ENCODE results near the gene PTPRN2.

The PTPRN2 gene

DNA sequence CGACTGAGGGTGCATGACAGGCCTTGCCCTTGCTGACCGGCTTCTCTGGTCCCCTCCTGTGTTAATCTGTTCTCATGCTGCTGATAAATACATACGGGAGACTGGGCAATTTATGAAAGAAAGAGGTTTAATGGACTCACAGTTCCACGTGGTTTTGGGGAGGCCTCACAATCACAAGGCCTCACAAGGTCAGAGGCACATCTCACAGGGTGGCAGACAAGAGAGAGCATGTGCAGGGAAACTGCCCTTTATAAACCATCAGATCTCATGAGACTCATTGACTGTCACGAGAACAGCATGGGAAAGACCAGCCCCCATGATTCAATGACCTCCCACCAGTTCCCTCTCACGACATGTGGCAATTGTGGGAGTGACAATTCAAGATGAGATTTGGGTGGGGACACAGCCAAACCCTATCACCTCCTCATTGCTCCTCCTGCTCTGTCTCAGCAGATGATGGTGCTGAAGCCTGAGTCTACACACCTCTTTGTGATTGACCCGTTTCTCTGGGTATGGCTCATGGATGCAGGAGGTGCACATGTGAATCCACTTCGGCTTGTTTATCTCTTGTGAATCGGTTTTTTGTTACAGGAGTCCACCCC, 703.1 kb downstream of the PTPRN2 start:
- DNase-seq = no peak

DNA sequence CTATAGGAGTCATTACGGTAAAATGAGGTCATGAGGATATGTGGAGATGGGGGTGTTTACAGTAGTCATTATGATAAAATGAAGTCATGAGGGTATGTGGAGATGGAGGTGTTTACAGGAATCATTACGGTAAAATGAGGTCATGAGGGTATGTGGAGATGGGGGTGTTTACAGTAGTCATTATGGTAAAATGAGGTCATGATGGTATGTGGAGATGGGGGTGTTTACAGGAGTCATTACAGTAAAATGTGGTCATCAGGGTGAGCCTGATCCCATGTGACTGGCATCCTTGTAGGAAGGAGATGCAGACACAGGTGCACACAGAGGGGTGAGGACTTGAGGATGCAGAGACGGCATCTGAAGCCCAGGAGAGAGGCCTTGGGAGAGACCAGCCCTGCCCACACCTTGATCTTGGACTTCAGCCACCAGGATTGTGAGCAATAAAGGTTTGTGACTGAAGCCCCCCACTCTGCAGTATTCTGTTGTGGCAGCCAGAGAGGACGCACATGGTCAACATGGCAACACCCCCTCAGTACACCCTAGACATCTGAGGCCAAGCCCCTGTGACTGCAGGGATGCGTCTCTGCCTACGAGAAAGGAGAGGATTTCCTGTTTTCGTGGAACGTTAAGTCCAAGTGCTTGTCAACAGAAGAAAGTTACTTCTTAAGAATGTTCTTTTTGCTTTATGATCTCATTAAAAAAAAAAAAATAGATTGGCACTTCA, 706.4 kb downstream of the PTPRN2 start:
- DNase-seq = no peak

DNA sequence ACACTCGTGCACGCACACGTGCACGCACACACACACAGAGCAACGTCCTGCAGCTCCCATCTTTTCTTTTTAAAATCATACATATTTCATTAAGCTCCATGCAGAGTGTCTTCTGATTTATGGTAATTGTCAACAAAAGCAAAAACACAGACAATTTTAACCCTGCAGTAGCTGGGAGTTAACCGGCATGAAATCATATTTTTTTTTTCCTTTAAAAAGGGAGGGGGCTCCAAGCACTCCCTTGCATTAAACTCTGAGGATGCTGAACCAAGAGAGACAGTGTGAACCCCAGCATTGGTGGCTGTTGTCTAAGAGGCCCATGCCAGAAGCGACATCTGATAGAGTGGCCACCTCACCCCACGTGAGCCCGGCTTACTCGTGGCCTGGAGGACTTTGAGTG, 708.2 kb downstream of the PTPRN2 start:
- no peak for DNase-seq

DNA sequence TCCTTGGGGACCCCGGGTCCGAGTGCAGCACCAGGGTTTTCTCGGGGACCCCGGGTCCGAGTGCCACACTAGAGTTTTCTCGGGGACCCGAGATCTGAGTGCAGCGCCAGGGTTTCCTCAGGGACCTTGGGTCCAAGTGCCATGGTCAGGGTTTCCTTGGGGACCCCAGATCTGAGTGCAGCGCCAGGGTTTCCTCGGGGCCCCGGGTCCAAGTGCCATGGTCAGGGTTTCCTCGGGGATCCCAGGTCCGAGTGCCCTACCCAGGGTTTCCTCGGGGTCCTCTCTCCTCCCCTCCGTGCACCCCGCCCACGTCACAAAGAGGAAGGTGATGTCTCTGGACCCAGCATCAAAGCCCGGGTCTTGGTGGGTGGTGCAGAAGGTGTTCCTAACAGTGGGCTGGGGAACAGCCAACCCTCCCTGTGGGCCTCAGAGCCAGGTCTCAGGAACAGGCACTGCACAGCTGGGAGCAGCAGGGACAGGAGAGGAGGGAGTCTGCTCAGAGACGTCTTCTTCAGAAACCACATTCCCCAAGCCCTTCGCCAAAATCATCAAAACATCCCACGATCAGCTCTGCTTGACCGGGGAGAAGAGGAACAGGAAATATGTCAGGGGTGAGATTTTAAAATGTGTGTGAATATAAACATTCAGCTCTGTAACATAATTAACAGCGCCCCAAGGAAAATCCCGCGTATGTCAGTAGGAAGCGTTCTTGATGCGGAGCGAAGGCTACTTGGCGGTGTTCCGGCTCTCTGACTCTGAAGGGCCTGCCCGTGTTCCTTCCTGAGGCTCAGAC, 710.1 kb downstream of the PTPRN2 start:
- no peak for DNase-seq

DNA sequence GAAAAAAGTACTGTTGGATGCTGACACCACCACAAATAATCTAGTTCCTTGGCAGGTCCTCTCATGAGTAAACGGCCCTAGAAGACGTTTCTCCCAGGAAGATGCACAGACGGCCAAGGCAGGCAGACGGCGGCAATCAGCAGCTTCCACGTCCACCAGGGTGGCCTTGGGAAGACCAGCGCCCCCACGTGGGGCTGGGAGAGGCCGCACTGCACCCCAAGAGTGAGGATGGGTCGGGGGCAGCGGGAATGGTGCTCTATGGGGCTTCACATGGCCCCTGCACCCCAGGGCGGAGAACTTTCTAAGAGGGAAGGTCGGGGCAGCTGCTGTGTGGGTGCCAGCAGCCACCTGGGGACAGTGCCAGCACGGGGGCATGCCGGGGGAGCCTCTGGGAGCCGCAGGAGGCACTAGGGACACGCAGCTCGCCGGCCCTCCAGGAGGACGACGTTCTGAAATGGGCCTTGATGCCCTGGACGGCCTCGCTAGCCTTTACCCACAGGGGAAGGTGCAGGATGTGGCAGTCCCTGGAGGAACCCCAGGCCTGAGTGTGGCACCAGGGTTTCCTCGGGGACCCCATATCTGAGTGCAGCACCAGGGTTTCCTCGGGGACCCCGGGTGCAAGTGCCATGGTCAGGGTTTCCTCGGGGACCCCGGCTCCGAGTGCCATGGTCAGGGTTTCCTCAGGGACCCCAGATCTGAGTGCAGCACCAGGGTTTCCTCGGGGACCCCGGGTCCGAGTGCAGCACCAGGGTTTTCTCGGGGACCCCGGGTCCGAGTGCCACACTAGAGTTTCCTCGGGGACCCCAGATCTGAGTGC, 710.9 kb downstream of the PTPRN2 start:
- DNase-seq = no peak

DNA sequence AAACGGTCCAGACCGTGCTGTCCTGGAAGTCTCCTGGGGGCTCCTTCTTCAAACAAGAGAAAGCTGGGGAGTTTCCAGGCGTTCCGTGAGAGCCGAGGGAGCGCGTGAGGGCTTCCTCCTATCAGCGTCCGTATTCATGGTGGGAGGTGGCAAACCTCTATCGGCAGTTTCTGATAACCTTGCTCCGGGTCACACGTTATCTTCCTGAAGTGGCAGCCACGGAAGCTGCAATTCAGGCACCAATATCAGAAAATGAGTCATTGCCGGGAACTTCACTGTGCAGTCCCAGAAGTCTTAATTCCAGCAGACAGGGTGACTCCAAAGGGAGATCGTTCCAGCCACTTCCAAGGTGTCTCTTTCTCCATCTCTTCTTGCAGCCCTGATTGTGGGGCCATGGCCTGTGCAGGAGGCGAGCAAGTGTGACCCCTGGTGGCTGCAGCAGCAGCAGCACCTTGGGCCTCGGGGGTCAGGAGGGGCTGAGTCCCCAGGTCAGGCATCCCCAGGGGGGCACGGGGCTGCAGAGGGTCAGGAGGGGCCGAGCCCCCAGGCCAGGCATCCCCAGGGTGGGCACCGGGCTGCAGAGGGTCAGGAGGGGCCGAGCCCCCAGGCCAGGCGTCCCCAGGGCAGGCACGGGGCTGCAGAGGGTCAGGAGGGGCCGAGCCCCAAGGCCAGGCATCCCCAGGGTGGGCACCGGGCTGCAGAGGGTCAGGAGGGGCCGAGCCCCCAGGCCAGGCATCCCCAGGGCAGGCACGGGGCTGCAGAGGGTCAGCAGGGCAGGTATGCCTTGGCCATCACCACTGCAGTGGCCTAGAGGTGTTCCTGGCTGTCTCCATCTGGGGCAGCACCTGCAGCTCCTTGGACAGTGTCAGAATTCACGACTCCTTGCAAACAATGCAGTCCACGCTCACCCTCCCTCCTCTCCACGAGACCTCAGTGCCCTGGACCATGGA, 712.1 kb downstream of the PTPRN2 start:
- peak; percentile 37 for DNase-seq

DNA sequence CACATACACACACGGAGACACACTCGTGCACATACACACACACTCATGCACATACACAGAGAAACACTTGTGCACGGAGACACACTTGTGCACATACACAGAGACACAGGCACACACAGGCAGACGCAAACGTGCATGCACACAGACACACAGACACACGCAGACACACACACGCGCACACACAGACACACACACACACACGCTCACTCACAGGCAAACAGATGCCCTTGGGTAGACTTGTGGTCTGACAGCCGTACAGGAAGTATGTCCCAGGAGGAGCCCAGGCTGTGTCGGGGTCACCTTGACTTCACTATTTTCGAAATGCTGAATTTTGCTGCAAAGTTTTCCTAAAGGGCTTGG, 712.8 kb downstream of the PTPRN2 start:
- no peak for DNase-seq

DNA sequence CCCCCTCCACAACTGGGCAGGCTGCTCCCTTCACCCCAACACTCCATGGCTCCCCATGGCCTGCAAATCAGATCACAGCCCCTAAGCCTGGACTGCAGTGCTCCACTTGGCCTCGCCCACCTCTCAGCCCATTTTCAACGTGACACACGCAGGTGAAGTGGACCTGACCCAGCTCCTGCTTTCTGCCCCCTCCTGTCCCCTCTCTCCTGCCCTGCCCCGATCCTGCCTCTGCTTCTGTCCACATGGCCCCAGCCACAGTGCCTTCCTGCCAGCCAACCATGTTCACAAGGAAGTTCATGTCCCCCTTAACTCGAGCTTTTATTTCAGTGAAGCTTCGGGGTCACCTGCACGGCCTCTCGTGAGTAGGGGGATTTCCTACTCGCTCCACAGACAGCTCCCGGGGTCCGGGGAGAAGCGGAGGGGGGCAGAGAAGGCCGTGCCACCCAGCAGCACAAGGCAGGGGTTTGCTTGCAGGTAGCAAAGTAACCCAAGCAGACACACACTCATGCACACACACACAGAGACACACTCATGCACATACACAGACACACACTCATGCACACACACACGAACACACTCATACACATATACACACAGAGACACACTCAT, 713.3 kb downstream of the PTPRN2 start:
- DNase-seq = no peak

DNA sequence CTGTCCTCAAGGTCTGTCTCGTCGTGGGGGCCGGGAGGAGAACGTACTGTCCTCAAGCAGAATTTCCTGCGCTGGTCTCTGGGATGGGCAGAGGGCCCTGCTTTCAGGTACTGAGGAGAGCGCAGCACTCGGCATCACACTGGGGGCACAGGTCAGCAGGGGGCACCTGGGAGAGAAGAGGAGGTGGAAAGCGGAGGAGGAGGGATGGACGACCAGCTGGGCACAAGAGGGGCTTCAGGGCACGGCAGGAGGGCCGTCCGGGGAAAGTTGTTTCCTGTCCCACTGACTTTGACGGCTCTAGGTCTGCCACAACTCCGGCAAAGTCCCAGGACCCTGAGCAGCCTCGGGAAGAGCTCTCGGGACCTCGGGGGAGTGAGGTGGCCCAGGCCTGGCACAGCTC, 714.0 kb downstream of the PTPRN2 start:
- DNase-seq = no peak

DNA sequence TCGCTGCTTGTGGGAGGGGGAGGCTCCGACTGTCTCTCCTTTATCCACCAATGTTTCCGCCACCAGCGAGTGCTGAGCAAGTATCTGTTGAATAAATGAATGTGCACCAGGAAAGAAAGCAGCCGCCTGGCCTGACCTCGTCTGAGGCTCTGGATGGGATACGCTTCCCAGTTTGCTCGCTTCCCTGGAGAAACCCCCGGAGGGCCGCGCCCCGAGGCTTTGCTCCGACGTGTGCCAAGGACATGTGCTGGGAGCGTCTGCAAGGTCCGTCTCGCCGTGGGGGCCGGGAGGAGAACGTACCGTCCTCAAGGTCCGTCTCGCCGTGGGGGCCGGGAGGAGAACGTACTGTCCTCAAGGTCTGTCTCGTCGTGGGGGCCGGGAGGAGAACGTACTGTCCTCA, 714.4 kb downstream of the PTPRN2 start:
- no peak for DNase-seq

DNA sequence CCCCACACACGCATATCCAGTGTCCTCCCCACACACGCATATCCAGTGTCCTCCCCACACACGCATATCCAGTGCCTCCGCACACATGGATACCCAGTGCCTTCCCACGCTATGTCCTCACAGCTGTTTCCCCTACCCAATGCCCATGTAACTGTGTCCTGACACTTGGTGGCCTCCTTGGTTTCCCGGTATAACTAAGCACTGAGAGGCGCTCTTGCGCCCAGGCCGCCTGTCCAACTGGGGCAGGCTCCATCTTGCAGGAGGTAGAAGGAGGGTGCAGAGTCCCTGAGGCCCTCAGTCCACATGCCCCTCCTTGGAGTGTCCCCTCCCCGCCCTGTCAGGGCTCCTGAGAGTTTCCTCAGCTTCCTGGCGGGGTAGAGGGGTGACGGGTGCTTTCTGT, 715.2 kb downstream of the PTPRN2 start:
- DNase-seq = no peak

DNA sequence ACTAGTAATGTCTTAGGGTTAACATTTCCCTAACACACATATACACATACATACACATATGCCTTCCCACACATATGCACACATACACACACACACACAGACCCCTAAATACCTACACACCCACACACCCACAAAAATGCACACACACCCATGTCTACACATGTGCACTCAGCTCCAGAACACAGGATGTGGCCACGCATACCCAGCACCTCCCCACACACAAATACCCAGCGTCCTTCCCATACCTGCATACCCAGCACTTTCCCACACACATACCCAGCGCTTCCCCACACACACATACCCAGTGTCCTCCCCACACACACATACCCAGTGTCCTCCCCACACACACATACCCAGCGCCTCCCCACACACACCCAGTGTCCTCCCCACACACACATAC, 715.9 kb downstream of the PTPRN2 start:
- DNase-seq = no peak

DNA sequence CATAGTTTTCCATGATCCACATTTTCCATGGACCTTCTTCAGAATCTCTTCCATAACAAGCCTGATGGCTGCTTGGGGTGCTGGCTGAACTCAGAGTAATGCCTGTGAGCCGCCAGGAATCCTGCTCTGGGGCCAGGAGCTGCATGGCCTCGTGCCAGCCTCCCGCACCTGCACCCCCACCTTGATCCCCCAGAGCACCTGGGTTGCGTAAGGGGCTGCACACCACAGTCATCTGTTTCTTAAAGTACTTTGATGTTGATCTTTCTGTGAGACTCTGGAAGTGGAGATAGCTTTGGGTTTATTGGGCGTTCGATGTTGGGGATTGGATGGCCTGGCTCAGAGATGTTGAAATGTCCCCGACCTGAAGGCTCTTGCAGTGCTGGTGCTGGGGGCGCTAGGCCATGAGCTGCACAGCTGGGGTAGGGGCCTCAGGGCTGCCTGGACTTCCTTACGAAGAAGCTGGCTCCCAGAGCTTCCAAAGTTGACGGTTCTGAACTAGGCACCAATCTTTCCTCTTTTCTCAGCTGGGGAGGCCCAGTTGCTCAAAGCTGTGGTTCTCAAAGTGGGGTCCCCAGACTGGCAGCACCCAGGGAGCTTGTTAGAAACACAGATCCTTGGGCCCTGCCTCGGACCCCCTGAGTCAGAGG, 716.9 kb downstream of the PTPRN2 start:
- no peak for DNase-seq

DNA sequence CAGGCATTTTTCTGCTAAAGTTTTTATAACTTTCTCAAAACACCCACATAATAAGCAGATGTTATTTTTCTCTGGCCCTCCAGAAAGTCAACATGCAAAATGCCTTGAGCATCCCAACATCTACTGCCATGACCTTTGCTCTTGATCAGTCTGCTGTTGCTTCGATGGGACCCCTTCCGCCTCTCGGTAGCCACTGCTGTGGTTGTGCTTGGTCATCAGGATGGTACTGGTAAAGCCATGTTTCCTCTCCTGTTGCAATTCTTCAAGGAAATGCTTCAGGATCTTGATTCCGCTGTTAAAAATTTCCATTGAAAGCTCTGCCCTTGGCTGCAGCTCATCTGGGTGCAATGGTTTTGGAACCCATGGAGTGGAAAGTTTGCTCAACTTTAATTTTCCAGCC, 717.8 kb downstream of the PTPRN2 start:
- DNase-seq = no peak

DNA sequence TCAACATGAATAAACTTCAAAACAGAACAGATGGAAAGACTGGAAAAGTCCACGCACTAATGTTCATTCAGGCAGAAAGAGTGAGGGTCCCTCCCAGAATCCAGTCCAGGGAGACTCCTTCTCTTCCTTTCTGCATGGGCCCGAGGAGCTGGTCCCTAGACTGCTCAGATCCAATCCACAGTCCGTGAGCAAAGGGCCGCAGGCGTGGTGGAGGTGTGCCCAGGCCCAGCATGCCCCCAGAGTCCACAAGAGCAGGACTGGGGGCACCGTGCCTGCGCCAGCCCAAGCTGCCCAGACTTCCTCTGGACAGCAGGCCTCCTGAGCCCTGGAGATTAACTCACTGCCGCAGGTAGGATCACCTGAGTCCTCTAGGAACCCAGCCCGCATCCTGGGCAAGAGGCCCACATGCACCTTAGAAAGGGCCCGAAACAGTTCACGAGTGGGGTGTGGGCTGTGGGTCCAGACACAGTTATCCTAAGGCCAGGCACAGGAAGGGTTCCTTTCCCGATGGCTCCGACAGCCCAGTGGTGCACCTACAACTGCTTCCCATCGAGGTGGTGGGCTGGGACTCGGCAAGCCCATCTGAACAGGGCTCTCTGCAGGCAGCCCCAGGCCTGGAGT, 719.8 kb downstream of the PTPRN2 start:
- DNase-seq = no peak

DNA sequence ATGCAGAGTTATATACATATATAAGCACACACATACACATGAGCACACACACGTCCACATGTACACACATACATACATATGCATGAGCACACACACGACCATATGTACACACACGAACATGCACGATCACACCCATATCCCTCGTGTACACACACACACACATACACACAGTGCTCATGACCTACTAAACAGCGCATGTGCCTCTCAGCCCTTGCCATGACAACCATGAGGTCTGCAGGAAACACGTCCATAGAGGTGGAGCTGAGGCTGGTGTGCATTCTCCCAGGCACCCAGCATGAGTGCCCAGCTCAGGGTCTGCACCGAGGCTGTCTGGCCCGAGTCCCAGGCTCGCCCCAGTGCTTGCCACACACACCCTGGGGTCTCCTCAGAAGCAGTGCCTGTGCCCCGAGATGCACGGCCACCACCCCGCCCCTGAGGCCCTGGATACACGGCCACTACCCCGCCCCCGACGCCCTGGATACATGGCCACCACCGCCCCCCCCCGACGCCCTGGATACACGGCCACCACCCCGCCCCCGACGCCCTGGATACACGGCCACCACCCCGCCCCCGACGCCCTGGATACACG, 721.2 kb downstream of the PTPRN2 start:
- no peak for DNase-seq

DNA sequence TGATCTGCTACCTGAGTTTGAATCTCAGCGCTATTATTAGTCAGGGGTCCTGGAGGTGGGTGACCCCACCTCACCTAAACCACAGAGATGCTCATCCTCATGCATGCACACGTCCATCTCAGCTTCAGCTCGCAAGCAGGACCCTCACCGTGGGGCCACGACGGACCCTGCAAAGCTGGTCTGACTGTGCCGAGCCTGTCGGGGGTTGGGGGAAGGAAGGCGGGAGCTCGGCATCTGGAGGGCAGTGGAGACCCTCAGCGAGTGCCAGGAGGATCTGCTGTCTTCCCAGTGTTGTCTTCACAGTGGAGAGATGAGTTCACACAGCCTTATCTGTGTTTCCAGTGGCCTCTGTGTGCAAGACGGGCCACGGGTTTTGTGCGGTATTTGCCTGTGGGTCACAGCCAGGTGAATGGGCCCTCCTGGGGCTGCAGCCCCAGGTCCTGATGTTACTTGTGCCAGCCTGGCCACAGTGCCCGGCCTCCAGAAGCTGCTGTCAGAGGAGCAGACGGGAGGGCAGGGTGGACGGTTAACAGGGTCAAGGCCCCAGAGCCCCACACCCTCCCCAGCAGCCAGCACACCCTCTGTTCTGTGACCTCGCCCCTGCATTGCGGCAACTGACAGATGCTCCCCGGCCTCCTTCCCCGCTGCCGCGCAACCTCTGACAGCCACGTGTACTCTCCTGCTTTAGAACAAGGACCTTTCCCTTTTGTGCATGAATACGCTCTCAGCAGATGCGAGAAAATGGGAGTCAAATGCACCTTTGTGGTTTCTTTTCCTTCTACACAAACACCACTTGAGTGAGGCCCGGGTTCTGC, 722.1 kb downstream of the PTPRN2 start:
- DNase-seq = no peak

DNA sequence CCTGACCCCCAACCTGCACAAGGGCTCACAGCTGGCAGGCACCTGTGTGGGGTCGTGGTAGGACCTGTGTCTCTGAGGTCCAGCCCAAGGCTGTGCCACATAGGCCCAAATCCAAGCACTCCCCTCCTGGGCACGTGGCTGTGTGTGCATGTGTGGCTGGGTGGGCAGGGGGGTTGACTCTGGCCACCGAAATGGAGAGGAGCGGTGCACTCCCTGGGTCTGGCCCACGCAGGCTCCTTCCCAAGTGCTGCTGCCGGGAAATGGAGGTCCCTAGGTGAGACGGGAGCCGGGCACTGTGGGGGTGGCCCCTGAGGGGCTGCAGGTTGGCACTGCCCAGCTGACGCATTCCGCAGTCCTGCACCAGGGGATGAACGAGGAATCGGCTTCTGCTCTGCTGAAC, 722.7 kb downstream of the PTPRN2 start:
- DNase-seq = no peak
